GM13976 (cell line): ENCODE data around the gene CTSL.
"Not testable (repeated sequence)": the region's sequence is repeated elsewhere in the genome, so short reads cannot be mapped to it uniquely, and the experiment has no call there.

Experiments used
- DNase-seq: peaks from one replicate; pipeline ENCODE4 v3.0.0; 2012; ENCODE audit warnings: low spot score
- CTCF ChIP-seq: IDR thresholded peaks from 2 replicates; pipeline ENCODE4 v1.5.1; 2012; ENCODE audit warnings: borderline replicate concordance, mild to moderate bottlenecking; ENCODE audit not compliant: insufficient read depth; ENCODE audit errors: extremely low read depth, missing control alignments, control extremely low read depth
- in situ Hi-C: fragments of 300-500 bp; cut with MboI; formaldehyde crosslinking; loops from one replicate; pipeline ENCODE4 v1.12.0; 2022; ENCODE audit warnings: low sequenced_read_pairs, mixed read lengths, inconsistent platforms; ENCODE audit not compliant: unreplicated experiment

CTSL gene

GRCh38 chr9:87741326-87741725, 15.4 kb downstream of the CTSL start:
- DNase-seq: no peak
- no peak for TF ChIP-seq CTCF
- in situ Hi-C loops: no loop called here

- in situ Hi-C loops: no loop called here
- no peak for TF ChIP-seq CTCF
- no peak for DNase-seq
These were observed 16.0 kb downstream of the CTSL start for GRCh38 chr9:87741891-87742290.

GRCh38 chr9:87742813-87743428, 17.0 kb downstream of the CTSL start:
- DNase-seq: no peak
- in situ Hi-C loops: no loop called here
- TF ChIP-seq CTCF: no peak

- in situ Hi-C loops: not testable (repeated sequence)
These were observed 18.3 kb downstream of the CTSL start for GRCh38 chr9:87744247-87744646.

GRCh38 chr9:87746186-87746585, 20.3 kb downstream of the CTSL start:
- no peak for DNase-seq
- TF ChIP-seq CTCF: no peak
- in situ Hi-C loops: no loop called here

More at GRCh38 chr9:87744247-87744646, 18.3 kb downstream of the CTSL start:
- not testable (repeated sequence) for DNase-seq

GRCh38 chr9:87748881-87749280, 23.0 kb downstream of the CTSL start:
- TF ChIP-seq CTCF: no peak
- in situ Hi-C loops: no loop called here
- no peak for DNase-seq

- no peak for DNase-seq
- no peak for TF ChIP-seq CTCF
- in situ Hi-C loops: no loop called here
These were observed 23.6 kb downstream of the CTSL start for GRCh38 chr9:87749335-87750035.
